WERI-Rb-1 (cell line): ENCODE data around the gene DDX25.

Experiments
- DNase-seq: peaks from one replicate; pipeline ENCODE4 v3.0.0-alpha.2; 2020
- H3K27ac ChIP-seq: fragments of 250-450 bp; sonication (Bioruptor Pico); 2 replicates; pipeline ENCODE4 v1.5.1; 2020; ENCODE audit warnings: mild to moderate bottlenecking, moderate library complexity
- H3K27me3 ChIP-seq: fragments of 250-450 bp; sonication (Bioruptor Pico); 2 replicates; pipeline ENCODE4 v1.5.1; 2021; ENCODE audit warnings: mild to moderate bottlenecking, low read depth, moderate library complexity; ENCODE audit not compliant: insufficient read depth, severe bottlenecking
- H3K36me3 ChIP-seq: fragments of 250-450 bp; sonication (Bioruptor Pico); 2 replicates; pipeline ENCODE4 v1.5.1; 2020; ENCODE audit warnings: mild to moderate bottlenecking, moderate library complexity
- H3K4me3 ChIP-seq: 2 replicates; pipeline ENCODE4 v1.5.1; 2011; ENCODE audit warnings: low read depth, mild to moderate bottlenecking, control low read depth, low read length
- H3K9me3 ChIP-seq: fragments of 250-450 bp; sonication (Bioruptor Pico); 2 replicates; pipeline ENCODE4 v1.5.1; 2021; ENCODE audit warnings: mild to moderate bottlenecking, moderate library complexity; ENCODE audit not compliant: severe bottlenecking
- CTCF ChIP-seq: IDR thresholded peaks from 2 replicates; pipeline ENCODE4 v1.5.1; 2011; ENCODE audit warnings: low read depth, mild to moderate bottlenecking, control low read depth, inconsistent platforms, low read length

The DDX25 gene

DNA sequence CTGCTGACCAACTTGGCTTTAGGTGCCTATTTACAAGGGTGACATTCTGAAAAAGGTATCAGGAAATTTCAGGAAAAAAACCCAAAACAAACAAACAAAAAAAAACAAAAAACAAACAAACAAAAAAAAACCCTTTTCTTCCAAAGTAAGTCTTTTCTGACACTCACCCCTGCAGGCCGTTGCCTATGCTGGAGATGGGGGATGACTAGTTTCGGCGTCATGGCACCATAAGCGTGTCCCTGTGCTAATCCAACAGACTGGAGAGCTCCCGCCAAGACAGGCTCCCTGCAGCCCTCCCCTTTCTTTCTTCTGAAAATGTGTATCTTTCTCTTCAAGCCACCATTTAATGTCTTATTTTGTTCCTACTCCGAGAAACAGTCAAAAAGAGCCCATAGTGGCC is 55.2 kb downstream of the DDX25 start:
- Histone ChIP-seq H3K9me3 (peaks cover 5% of the 10 kb centered on the region), H3K36me3 (peaks cover 17% of the 10 kb centered on the region), H3K27me3 (no peaks in the 10 kb centered on the region), H3K27ac (no peak overlapping the region), H3K4me3 (no peak overlapping the region)
- no peak for TF ChIP-seq CTCF
- no peak for DNase-seq

- no peak overlapping the region for H3K4me3 ChIP-seq
- peaks cover 5% of the 10 kb centered on the region for H3K9me3 ChIP-seq
- no peak for TF ChIP-seq CTCF
- peaks cover 17% of the 10 kb centered on the region for H3K36me3 ChIP-seq
- no peak overlapping the region for H3K27ac ChIP-seq
- H3K27me3 ChIP-seq = no peaks in the 10 kb centered on the region
- DNase-seq = no peak
Measured at GRCh38 chr11:125959931-125960330, 55.6 kb downstream of the DDX25 start.

DNA sequence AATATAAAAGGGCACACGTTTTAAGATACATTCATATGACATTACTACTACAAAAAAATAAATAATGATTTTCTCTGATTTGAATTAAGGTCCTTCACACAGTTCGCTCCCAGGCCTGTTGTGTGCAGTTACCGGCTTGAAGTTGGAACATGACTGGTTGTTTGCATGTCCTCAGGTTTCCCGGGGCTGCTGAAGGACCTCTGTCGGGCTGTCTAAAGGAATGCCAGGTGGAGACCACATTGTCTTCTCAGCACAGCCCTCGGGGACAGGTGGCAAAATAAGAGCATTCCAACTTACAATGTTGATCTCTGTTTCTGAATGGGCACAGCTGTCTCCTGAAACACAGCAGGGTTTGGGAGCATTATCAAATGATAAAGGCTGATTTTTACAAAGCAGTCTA is 56.5 kb downstream of the DDX25 start:
- TF ChIP-seq CTCF = no peak

DNA sequence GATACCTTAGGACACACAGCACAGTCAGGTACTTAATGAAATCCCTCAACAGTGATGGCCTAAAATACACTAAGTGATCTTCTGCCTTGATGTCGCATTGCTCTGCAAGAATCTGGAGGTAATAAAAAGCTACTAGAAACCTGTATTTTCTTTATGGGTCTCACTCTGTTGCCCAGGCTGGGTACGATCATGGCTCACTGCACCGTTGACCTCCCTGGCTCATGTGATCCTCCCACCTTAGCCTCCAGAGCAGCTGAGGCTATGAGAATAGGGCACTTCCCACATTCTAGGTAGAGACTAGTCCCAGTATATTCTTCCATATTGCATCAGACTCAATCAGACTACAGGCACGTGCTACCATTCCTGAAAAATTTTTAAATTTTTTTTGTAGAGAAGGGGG is 63.2 kb downstream of the DDX25 start:
- H3K36me3 ChIP-seq = no peaks in the 10 kb centered on the region; the same call in 1 of the 2 replicates
- no peak overlapping the region for H3K4me3 ChIP-seq
- no peak for DNase-seq
- no peaks in the 10 kb centered on the region for H3K27me3 ChIP-seq
- peaks cover 5% of the 10 kb centered on the region for H3K9me3 ChIP-seq
- no peak overlapping the region for H3K27ac ChIP-seq
- no peak for TF ChIP-seq CTCF

More for the DNA sequence above, 56.5 kb downstream of the DDX25 start:
- no peak for DNase-seq
- H3K4me3 ChIP-seq = no peak overlapping the region
- no peaks in the 10 kb centered on the region for H3K27me3 ChIP-seq
- H3K27ac ChIP-seq = no peak overlapping the region
- peaks cover 17% of the 10 kb centered on the region for H3K36me3 ChIP-seq
- H3K9me3 ChIP-seq = peaks cover 5% of the 10 kb centered on the region

DNA sequence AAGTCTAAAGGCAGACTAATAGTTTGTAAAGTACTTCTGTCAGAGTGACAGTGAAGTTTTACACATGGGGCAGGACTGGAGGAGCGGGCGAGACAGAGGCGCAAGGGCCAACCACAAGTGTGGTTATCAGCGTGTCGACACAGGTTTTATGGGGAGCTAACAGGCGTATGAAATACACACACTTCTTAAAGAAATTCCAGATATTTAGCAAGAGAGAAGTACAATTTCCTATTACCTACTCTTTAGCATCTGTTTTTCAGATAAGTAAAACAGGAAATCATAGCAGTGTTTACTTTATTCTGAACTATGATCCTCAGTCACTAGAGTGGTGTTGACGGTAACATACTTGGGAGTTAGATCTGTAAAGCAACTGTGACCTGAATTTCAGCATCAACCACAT is 64.0 kb downstream of the DDX25 start:
- H3K27ac ChIP-seq = no peak overlapping the region
- DNase-seq = no peak
- no peak overlapping the region for H3K4me3 ChIP-seq

More for the DNA sequence above, 64.0 kb downstream of the DDX25 start:
- H3K36me3 ChIP-seq = no peaks in the 10 kb centered on the region; the same call in 1 of the 2 replicates
- H3K27me3 ChIP-seq = no peaks in the 10 kb centered on the region
- TF ChIP-seq CTCF = no peak
- H3K9me3 ChIP-seq = no peaks in the 10 kb centered on the region
